Left kidney (tissue), 2 donors: Measurements from ENCODE around the gene METTL27. TPM values are rescaled to one million over a fixed set of nuclear protein-coding genes. Genes with fewer than 3 reads are reported as not detected.
A peak's percentile ranks its signal among the peaks of the same experiment; 100 is the strongest.
"Not testable (repeated sequence)": the region's sequence is repeated elsewhere in the genome, so short reads cannot be mapped to it uniquely, and the experiment has no call there.

ENCODE experiments used
- DNase-seq: peaks from one replicate; pipeline ENCODE4 v3.0.0-alpha.2; 2013
- polyA plus RNA-seq: library from polyadenylated mRNA; unstranded; fragments of 120-200 nt; gene quantifications from one replicate; pipeline ENCODE4 v1.2.1, GENCODE V29; 2013; ENCODE audit not compliant: insufficient read length

METTL27 gene
- polyA plus RNA-seq, 1 donor: 5.1 TPM

DNA sequence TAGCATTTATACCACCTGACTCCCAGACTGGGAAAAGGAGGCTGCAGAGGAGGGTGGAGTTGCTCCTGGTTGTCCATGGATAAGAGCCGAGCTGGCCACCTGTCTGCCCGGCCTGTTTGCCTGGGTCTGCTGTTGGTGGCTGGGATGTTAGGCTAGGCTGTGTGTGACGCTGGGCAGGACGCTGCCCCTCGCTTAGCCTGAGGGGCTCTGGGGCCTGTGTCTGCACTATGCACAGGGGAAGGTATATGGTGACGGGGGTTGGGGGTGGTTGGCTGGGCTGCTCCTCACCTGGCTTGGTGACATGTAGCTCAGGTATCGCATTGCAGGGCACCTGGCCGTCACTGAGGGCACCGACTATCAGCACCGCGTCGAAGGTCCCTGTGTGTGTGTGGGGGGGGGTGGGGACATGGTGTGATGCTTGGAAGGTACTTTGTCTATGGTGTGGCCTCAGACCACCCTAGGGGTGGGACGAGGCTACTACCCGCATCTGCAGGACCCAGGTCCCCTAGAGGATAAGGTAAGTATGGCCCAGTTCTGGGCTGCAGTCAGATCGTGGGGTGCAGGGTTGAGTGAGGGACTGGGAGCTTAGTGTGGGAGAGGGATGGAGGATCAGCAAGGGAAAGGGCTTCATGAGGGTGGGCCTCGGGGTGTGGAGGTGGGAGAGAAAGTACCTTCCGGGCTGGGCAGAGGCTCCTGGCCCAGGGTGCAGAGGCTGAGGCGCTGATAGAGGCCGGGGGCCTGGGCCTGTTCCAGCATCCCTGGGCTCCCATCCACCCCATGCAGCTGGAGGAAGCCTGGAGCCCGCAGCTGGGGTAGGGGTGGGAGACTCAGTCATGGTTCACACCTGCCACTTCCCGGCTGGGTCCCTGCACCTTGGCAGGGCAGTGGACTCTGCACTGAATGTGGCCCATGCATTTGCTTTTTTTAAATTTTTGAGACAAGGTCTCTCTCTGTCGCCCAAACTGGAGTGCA, 2.3 kb downstream of the METTL27 start:
- no peak for DNase-seq

DNA sequence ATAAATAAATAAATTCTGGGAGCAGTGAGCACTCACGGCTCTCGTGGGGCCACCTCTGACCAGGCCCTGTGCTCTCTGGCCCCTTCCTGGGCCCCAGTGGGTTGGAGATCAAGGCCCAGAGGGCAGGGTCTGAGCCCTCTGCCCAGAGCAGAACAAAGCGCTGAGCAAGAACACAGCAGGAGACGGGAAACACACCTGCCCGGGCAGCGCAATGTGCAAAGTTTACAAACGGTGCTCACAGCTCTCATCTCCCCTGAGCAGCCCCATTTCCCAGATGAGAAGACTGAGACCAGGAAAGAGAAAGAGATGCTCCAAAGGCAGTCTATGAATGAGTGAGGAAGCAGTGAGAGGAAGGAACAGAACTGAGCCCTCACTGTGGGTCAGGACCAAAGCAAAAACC, 3.0 kb downstream of the METTL27 start:
- no peak for DNase-seq

DNA sequence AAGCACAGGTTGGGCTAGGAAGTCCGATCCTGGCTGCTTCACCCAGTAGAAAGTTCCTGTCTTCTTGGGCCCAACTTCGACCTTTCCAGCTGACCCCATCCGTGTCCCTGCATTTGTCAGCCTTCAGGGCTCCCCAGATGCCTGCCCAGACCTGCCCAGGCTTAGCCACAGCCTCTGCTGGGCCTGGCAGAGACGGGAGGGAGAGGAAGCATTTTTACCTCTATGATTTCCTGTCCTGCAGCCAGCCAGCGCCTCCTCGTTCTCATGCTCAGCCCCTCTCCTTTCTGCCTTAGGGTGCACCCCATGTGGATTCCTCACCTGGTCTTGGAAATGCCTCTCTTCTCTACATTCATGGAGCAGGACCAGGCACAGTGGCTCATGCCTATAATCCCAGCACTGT, 3.7 kb downstream of the METTL27 start:
- no peak for DNase-seq

DNA sequence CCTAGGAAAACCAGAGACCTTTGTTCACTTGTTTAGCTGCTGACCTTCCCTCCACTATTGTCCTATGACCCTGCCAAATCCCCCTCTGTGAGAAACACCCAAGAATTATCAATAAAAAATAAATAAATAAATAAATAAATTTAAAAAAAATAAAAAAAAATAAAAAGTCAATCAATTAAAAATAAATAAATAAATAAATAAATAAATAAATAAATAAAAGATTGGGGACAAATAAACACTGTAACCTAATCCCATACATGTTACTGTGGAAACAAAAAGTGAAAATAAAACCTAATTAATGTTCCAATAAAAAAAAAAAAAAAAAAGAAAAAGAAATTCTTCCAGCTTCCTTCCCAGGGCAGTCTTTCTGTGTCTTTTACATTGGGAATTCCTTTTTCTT, 5.1 kb downstream of the METTL27 start:
- not testable (repeated sequence) for DNase-seq

DNA sequence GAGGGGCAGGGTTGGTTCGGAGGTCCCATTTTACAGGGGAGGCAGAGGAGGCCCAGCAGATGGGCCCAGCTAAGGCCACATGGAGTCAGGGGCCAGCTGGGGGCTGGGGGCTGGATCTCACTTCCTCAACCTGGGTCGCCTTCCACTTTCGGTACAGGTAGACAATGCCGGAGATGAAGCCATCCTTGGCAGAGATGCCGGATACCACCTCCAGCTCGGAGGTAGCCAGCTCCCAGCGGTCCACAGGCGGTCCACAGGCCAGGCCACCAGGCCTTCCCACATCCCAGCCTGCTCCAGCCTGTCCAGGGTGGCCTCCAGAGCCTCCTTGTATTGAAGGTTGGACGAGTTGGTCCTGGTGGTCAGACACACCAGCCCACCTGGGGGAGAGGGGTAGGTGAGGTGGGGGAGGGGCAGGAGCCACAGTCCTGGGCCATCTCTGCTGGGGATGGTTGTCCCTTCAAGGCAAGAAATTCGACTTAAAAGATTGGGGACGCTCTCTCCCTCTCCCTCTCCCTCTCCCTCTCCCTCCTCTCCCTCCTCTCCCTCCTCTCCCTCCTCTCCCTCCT, 7.6 kb downstream of the METTL27 start:
- DNase-seq: no peak

DNA sequence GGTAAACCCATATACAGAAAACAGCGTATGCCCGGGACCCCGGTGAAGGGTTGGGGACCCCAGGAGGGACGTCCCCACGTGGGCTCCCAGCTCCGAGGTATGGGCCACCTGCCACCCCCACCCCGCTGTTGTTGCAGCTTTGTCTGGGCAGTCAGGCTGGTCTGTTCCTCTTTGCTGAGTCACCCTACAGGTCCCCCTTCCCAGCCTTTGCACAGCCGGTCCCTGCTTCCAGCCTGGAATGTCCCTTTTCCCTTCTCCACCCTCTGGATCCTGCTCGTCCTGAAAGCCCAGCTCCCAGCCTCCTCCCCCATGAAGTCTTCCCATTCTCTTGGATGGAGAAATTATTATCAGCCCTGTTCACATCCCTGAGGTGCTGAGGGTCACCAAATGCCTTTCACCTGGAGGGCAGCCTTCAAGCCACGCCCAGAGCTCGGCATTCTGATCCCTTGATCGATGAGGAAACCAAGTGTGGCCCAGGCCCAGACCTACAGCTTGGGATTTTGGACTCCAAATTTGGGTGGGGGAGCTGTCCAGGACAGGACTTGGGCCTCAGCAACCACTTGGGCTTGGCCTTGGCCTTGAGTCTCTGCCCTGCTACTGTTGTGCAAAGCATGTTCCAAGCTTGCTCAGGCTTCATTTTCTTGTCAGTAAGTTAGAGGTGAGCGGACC, 8.9 kb downstream of the METTL27 start:
- no peak for DNase-seq

DNA sequence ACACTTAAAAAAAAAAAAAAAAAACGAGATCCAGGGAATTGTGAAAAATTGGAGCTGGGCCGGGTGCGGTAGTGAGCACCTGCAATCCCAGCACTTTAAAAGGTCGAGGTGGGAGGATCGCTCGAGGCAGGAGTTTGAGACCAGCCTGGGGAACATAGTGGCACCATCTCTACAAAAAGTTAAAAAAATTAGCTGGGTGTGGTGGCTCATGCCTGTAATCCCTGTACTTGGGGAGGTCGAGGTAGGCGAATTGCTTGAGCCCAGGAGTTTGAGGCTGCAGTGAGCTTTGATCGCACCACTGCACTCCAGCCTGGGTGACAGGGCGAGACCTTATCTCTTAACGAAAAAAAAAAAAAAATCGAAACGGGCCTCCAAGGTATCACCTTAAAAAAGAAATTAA, 9.5 kb downstream of the METTL27 start:
- DNase-seq: no peak

DNA sequence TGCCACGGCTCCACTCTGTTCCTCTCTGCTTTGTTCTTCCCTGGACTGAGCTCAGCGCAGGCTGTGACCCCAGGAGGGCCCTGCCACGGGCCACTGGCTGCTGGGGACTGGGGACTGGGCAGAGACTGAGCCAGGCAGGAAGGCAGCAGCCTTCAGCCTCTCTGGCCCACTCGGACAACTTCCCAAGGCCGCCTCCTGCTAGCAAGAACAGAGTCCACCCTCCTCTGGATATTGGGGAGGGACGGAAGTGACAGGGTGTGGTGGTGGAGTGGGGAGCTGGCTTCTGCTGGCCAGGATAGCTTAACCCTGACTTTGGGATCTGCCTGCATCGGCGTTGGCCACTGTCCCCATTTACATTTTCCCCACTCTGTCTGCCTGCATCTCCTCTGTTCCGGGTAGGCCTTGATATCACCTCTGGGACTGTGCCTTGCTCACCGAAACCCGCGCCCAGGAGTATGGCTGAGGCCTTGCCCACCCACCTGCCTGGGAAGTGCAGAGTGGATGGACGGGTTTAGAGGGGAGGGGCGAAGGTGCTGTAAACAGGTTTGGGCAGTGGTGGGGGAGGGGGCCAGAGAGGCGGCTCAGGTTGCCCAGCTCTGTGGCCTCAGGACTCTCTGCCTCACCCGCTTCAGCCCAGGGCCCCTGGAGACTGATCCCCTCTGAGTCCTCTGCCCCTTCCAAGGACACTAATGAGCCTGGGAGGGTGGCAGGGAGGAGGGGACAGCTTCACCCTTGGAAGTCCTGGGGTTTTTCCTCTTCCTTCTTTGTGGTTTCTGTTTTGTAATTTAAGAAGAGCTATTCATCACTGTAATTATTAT, 10.3 kb downstream of the METTL27 start:
- peak; percentile 76 for DNase-seq

DNA sequence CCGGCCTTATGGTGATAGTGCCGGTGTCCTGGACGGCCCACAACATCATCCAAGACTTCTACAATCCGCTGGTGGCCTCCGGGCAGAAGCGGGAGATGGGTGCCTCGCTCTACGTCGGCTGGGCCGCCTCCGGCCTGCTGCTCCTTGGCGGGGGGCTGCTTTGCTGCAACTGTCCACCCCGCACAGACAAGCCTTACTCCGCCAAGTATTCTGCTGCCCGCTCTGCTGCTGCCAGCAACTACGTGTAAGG, 10.8 kb downstream of the METTL27 start:
- no peak for DNase-seq

DNA sequence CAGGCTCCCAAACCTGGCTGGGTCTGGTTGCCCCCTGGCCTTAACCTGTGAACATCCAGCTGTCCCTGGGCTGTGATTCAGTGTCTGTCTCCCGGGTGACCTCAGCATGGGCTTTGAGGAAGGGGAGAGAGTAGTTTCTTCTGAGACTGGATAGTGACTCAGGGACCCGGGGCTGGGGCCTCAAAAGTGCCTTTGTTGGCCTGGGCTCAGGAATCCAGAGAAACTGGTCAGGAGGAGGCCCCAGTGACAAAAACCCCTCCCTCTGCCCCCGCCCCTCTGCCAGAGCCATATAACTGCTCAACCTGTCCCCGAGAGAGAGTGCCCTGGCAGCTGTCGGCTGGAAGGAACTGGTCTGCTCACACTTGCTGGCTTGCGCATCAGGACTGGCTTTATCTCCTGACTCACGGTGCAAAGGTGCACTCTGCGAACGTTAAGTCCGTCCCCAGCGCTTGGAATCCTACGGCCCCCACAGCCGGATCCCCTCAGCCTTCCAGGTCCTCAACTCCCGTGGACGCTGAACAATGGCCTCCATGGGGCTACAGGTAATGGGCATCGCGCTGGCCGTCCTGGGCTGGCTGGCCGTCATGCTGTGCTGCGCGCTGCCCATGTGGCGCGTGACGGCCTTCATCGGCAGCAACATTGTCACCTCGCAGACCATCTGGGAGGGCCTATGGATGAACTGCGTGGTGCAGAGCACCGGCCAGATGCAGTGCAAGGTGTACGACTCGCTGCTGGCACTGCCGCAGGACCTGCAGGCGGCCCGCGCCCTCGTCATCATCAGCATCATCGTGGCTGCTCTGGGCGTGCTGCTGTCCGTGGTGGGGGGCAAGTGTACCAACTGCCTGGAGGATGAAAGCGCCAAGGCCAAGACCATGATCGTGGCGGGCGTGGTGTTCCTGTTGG, 11.4 kb downstream of the METTL27 start, which contains the start of gene CLDN4:
CLDN4 (plus strand) TSS at position 316 of the 903 bp plus-strand sequence; CDS start at position 522, 206 bp downstream.
- peak; percentile 84 for DNase-seq

DNA sequence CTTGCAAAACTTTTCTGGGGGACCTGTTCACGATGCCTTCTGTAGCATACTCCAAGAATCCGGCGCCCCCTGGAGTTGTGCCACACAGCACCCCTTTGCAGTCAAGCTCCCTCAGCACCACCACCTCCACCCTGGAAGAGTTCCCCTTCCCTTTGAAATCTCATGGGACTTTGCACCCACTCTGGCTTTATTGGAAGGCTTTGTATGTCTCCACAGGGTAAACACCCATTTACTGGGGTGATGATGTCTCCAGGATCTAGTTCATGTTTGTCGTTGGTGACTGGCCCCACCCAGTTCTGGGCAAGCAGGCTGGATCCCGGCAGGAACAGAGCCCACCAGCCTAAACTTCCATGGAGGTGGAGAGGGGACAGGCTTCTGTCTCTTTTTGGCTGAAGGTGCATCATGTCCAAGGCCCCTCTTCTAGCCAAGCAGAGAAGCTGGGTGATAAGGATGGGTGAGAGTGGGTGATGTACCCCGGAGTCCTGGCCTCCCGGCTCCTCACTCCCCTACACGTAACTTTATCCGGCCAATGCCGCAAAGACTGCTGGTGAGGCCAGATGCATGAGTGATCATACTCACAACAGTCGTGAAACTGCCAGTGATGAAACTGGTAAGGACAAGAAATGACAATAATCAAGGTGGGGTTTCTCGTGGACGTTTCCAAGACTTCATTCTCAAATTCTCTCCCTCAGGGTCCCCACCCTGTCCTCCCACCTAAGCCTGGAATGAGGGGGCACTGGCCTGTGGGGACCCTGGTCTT, 12.2 kb downstream of the METTL27 start:
- DNase-seq: no peak

DNA sequence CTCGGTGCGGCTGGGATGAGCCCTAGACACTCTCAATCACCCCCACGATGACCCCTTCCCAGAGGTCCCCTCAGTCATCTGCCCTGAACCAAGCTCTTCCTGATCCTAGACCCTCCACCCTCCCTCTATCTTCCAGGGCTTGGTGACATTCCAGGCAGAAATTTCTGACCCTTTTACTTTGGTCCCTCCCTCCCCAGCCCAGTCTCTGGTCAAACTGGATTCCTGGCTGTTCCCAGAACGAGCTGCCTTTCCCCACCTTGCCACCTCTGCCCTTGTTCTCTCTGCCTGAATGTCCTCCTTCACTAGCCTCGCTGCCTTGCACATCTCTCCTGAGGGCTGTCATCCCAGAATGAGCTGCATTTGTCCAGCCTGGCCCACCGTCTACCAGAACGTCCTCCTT, 12.8 kb downstream of the METTL27 start:
- no peak for DNase-seq

DNA sequence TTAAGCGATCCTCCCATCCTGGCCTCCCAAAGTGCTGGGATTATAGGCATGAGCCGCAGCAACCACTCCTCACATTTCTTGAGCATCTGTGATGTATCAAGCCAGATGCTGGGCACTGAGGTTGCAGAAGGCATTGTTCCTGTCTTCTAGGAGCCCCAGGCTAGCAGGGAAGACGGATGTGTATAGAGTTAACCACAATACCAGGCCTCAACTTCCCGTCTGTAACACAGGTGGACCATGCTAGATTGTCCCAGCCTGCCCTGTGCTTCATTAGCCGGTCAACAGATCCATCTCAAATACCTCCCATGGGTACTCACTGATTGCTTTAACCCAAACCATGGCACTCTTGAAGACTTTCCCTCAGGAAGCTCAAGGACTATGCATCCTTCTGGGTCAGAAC, 13.3 kb downstream of the METTL27 start:
- no peak for DNase-seq

DNA sequence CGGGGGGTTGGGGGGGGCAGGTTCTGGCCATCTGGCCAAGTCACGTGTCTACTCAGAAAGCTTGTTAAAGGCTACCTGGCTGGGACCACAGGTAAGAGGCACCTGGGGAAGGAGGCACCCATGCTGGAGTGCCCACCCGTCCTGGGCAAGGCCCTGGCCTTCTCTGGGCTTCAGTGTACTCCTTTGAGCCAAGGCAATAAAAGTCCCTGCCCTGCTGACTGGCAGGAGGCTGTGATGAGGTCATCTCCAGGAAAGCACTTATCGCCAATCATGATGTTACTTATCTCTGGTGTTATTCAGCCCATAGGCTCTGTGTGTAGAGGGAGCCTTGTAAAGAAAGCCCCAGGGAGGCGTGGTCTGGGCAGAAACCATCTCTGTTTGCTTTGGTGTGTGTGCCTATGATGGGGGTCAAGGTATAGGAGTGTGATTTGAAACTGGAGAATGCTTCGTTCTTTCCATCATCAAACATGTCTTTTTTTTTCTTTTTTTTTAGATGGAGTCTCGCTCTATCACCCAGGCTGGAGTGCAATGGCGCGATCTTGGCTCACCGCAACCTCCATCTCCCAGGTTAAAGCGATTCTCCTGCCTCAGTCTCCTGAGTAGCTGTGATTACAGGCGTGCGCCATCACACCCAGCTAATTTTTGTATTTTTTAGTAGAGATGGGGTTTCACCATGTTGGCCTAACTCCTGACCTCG, 14.1 kb downstream of the METTL27 start:
- no peak for DNase-seq

DNA sequence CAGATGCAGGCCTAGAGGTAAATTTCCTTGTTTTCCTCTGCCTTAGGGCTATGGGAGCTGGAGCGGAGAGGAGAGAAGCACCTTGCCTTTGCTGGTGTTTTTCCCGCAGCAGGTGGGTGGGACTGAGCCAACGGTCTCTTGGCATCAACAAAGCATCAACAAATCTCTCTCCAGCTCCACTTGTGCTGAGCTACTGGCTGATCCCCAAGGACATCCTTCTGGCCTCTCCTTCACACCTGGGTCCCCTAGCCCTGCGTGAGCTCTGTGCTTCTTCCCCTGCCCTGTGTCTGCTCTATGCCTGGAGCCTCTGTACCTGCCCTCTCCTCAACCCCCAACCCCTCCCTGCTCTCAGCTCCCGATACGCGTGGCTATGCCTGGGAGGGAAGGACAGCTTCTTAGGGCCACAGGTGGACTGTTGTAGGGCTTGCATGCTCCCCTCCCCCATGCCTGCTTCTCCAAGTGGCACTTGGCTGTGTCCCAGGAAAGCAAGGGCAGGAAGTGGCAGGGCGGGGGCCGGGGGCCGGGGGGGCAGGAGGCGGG, 14.7 kb downstream of the METTL27 start:
- no peak for DNase-seq

DNA sequence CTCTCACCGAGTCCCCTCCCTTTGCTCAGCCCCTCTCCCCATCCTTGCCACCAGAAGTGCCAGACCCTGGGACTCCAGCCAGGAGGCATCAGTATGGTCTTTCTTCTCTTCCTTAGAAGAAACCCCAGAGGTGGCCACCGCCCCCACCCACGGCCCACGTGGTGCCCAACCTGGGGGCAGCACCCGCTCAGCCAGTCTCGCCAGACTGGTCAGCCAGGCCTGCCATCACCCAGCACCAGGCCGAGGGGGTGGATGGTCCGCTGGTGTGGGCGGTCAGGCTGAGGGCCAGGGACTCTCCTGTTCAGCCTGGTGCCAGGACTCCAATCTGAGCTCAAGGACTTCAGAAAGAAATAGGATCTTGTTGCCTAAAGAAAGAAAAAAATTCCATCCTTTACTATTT, 17.3 kb downstream of the METTL27 start:
- no peak for DNase-seq

DNA sequence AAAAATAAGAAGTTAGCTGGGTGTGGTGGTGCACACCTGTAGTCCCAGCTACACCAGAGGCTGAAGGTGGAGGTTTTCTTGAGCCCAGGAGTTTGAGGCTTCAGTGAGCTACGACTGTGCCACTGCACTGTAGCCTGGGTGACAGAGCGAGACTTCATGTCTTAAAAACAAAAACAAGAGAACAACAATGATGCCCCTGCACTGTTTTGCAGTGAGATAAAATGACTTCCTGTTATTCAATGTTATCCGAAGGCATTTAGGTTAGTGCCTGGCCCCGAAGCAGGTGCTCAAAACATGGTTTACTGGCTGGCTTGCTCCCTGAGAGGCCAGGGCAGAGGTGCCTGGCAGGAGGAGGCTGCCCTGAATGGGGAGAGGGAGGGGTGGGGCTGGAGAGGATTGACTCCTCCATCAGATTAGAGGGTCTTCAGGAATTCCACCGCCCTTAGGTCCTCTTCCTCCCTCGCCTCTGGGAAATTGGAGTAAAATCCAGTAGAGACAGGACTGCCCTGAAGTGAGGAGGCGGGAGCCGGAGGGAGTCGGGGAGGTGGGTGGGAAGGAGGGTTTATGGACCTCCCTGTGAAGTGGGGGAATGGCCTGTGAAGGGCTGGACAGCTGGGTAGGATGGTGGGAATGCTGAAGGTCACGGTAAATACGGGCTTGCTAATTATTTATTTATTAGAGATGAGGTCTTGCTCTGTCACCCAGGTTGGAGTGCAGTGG, 18.3 kb downstream of the METTL27 start:
- DNase-seq: no peak

DNA sequence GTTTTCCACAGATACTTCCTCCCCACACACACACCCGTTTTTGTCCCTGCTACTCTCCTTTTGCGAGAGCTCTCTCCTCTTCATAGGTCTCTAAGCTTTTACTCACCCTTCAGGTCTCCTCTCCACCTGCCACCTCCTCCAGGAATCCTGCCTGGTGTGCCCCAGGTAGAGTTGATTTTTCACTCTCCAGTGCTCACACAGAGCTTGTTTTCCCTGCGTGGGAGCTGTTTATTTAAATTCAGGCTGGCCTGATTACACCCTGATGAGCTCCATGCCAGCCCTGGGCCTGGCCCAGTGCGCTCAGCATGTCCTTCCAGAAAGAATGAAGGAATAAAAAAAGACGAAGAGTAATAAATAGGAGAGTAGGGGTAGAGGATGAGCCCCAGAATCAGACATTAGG, 19.1 kb downstream of the METTL27 start:
- DNase-seq: no peak
